H1 (cell line): ENCODE measurements around the gene RNASE11. TPM values are rescaled to one million over a fixed set of nuclear protein-coding genes. Genes with fewer than 3 reads are reported as not detected.

Experiments
- ASH2L ChIP-seq: fragments of 200-600, 300-600 bp; sonication (generic); IDR thresholded peaks from one replicate; pipeline ENCODE4 v1.7.1; 2017; ENCODE audit warnings: low read length
- CREB1 ChIP-seq: IDR thresholded peaks from 2 replicates; pipeline ENCODE4 v1.6.1; 2012; ENCODE audit warnings: inconsistent platforms
- KDM1A ChIP-seq: fragments of 200-600, 300-600 bp; sonication (generic); IDR thresholded peaks from 2 replicates; pipeline ENCODE4 v1.7.1; 2016; ENCODE audit warnings: mild to moderate bottlenecking, low read length, borderline replicate concordance
- SAP30 ChIP-seq: fragments of 300-600 bp; sonication (generic); IDR thresholded peaks from 2 replicates; pipeline ENCODE4 v1.7.1; 2012; ENCODE audit warnings: low read length, moderate library complexity, mild to moderate bottlenecking, inconsistent platforms; ENCODE audit not compliant: insufficient read depth, insufficient replicate concordance
- SIN3A ChIP-seq, 2 experiments: IDR thresholded peaks in 1 of 2; conservative IDR thresholded peaks in 1 of 2; 2 replicates each; pipeline ENCODE4 v1.6.1; 2011 to 2012; ENCODE audit warnings: low read length in 2 of 2, improper control_type of control experiment in 1 of 2, low read depth in 1 of 2, mild to moderate bottlenecking in 1 of 2
- polyA plus RNA-seq, 7 experiments: library from polyadenylated mRNA; depleted of rRNA in 3 of 7; stranded (reverse) in 5 of 7; unstranded in 2 of 7; fragments of >200 nt in 5 of 7; fragments of 200-250 nt in 2 of 7; gene quantifications; 1 replicate in 5 of 7; 2 replicates in 1 of 7; 4 replicates in 1 of 7; pipeline versions ENCODE4 v1.2.1 to v1.2.3, GENCODE V29; 2011 to 2013; ENCODE audit warnings: missing spikeins in 2 of 7, mixed read lengths in 2 of 7
- total RNA-seq: library from RNA; stranded (reverse); fragmentation: NEBNext Ultra II Directional; extraction: Animal tissue kit (Norgen Biotek cat#: 25700); gene quantifications from 2 replicates; pipeline ENCODE4 v1.2.1, GENCODE V29; 2021

The RNASE11 gene
- total and polyA plus RNA-seq, 2 of the 8 experiments (the other 6 are each of a cell fraction or from before 2014, with no cell fraction given) = not detected

DNA sequence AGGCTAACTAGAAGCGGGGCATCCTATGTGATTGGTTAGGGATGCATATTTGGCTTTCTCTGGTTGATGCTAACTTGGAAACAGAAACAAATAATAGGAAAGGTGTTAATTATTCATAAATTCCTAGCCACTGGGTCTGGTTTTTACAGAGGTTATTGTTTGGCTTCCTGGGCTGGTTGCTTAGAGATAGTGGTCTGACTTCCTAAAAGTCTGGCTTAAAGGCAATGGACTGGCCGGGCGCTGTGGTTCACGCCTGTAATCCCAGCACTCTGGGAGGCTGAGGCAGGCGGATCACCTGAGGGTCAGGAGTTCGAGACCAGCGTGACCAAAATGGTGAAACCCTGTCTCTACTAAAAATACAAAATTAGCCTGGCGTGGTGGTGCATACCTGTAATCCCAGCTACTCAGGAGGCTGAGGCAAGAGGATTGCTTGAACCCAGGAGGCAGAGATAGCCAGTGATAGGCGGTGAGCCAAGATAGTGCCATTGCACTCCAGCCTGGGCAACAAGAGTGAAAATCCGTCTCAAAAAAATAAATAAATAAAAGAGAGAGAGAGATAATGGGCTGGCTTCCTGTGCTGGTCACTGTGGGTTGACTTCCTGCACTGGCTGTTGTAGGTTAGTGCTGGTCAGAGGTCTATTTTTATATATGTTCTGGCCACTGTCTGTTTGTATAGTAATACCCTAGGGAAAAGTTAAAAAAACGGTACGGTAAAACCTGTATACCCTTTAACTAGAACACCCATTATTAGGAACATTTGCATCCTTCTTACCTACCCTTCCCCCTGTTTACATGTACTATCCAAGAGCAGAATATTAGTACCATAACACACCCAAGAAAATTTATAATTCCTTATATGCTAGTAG, 29.6 kb upstream of the RNASE11 start (continued):
- TF ChIP-seq CREB1 = no peak
- no peak for TF ChIP-seq ASH2L
- TF ChIP-seq SAP30 = no peak
- TF ChIP-seq SIN3A (conservative IDR thresholded peaks at IDR 0.05 in 1 of 2, IDR thresholded peaks at IDR 0.05 in 1 of 2; ENCODE audit: low read depth in 1 of 2, low read length in 2 of 2) = no peak
- TF ChIP-seq KDM1A = no peak
